ENCODE measurements around the gene TESMIN.

Gene TESMIN

DNA sequence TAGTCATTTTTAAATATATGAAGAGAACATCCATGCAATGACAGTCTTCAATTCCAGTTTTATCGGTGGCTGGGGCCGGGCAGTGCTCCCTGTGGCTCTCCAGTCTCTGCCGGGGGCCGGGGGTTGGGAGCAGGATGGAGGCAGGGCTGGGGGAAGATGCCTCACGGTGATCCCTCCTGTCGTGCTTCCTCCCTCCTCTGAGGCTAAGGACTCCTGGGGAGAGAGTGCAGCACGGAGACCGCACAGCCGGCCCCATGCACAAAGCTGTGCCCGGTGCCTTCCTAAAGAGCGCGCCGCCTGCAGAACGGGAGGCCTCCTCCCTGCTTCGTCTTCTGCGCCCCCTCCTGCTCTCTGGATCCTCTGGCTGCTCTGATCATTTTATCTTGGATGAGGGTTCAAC lies 46.4 kb downstream of the TESMIN start:
- FAIRE-seq: no peak

DNA sequence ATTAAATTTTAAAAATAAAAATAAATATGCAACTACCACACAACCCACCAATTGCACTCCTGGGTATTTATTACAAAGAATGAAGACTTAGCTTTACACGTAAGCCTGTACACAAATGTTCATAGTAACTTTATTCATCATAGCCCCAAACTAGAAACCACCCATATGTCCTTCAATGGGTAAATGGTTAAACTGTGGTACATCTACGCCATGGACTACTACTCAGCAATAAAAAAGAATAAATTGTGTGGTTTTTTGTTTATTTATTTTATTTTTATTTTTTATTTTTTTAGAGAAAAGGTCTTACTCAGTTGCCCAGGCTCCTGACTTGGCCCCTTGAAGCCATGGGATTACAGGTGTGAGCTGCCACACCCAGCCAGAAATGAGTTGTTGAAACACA lies 52.3 kb downstream of the TESMIN start:
- FAIRE-seq: no peak

DNA sequence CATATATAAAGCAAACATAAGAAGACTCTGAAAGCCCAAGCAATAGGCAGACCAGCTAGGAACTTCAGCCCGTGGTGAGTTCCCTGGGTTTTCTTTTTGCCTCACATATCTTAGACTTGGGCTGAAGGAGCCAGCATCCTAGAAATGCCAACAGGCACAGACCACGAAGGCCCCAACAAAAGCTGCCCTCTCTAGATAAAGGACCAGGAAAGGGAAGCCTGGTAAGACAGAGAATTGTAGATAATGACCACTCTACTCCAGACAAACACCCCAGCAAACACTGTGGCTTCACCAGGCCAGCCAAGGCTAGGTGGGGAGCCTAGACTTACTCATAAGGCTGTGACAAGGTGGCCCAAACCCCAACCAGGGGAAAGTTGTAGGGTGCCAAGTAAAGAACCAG lies 55.8 kb downstream of the TESMIN start:
- FAIRE-seq: no peak

DNA sequence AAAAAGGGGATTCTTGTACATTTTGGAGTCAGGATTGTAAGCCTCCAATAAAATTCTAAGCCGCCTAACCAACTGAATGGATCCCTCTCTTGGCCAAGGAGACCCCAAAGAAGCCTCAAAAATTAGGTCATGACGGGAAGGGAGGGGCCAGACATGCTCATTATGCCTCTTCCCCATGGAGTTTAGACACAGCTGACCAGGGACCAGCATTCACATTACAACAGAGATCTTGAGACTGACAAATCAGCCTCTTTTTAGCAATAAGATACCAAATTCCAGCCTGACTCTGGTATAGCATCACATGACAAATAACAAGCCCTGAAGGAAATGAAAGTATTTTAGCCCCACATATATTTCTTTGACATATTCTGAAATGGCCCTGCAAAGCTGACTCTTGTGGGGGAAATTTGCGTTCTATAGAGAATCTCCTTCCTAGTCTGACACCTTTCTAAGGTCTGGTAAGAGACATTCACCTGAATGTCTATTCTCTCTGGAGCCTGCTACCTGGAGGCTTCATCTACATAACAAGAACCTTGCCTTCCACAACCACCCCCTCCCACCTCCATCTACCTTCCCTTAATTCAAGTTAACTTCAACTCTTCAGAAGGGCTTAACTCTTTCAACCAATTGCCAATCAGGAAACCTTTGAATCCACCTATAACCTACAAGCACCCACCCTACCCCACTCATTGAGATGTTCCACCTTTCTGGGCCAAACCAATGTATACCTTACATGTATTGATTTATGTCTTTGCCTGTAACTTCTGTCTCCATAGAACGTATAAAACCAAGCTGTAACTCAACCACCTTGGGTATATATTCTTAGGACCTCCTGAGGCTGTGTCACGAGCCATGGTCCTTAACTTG lies 56.7 kb downstream of the TESMIN start:
- no peak for FAIRE-seq

DNA sequence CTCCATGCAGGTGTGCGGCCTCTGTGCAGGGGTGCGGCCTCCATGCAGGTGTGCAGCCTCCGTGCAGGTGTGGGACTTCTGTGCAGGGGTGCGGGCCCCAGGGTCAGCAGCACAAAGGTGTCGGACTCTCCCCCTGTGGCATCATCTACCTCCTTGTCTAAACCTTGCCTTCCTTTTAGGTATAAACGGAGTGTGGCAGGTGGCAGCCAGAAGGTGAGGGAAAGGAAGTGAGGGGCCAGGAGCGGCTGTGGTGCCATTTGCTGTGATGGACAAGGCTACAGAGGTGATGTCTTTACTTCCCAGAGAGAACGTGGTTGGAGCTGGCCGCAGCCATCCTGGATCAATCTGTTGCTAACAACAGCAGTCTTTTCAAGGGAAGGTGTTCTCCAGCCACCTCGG lies 57.8 kb downstream of the TESMIN start:
- FAIRE-seq: no peak

DNA sequence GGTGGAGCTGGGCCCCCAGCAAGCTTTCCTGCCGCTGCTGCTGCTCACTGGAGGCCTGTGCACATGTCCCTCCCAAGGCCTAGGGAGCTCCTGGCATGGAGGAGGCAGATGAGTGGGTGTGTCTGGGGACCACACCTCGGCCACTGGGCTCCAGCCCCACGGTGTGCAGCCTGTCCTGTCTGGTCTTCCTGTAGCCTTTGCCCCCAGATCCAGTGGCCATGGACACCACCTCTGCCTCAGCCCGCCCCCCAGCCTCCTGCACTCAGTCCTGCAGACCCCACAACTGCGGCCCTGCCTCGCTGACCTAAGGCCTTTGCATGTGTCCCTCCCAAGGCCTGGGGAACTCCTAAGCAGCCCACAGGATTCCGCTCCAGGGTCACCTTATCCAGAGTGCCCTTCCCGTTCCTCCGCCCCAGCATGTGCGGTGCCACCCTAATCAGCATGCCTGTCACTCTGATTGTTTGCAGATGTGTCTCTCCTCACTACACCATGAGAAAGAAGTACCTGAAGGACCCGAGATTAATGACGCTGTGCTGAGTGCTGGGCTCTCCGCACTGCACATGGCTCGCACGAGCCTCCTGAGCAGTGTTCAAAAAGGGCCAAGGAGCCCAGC lies 58.3 kb downstream of the TESMIN start:
- FAIRE-seq: no peak

DNA sequence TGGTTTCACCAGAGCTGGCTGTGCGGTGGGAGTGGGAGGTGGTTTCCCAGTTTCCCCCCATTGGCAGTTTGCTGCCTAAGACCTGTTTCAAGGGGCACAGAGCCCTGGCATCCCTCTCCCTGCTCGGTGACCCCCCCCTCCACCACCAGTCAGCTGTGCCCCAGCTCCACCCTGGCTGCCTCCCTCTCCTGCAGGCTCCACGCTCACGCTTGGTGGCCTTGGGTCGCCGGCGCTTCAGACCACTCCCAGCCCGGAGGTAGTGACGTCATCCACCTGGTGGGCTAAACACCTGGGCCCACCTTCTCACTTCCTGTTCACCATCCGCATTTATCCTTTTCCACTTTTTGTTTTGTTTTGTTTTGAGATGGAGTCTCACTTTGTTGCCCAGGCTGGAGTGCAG lies 59.2 kb downstream of the TESMIN start:
- no peak for FAIRE-seq

DNA sequence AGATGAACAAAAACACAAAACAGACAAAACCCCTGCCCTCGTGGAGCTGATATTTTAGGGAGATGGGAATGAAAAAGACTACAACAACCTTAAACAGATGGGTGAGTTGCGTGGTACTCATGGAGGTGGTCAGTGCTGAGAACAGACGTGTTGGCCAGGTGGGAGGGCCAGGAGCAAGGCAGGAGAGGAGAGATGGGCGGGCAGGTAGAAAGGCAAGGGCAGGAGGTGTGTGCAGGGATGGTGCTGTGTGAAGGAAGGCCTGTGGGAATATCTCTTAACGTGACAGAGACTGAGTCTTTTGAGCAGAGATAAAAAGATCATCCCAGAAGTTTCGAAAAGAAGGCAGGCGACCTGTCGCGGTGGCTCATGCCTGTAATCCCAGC lies 59.9 kb downstream of the TESMIN start:
- FAIRE-seq: no peak

DNA sequence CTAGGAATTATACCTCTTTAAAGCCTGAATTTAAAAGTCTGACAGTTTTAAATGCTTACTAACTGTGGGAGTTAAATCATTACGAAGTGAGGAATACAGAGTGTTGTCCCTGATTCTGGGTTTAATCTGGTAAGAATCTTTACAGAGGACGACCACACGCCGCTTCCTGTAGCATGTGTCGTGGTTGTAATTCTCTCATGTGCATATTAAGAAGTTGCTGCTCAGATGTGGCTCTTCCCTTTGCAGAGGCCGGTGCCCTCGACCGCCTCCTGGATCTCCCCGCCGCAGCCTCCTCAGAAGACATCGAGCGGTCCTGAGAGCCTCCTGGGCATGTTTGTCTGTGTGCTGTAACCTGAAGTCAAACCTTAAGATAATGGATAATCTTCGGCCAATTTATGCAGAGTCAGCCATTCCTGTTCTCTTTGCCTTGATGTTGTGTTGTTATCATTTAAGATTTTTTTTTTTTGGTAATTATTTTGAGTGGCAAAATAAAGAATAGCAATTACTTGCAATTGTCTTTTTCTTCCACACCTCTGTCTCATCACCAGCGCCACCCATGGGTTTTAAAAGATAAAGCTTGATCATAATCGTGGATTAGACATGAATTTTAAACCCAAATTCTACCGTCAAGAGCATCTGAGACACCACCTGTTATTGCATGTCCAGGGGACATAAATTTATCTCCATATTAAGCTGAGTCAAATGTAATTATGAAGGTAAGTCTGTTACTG lies 60.5 kb downstream of the TESMIN start:
- FAIRE-seq: no peak

DNA sequence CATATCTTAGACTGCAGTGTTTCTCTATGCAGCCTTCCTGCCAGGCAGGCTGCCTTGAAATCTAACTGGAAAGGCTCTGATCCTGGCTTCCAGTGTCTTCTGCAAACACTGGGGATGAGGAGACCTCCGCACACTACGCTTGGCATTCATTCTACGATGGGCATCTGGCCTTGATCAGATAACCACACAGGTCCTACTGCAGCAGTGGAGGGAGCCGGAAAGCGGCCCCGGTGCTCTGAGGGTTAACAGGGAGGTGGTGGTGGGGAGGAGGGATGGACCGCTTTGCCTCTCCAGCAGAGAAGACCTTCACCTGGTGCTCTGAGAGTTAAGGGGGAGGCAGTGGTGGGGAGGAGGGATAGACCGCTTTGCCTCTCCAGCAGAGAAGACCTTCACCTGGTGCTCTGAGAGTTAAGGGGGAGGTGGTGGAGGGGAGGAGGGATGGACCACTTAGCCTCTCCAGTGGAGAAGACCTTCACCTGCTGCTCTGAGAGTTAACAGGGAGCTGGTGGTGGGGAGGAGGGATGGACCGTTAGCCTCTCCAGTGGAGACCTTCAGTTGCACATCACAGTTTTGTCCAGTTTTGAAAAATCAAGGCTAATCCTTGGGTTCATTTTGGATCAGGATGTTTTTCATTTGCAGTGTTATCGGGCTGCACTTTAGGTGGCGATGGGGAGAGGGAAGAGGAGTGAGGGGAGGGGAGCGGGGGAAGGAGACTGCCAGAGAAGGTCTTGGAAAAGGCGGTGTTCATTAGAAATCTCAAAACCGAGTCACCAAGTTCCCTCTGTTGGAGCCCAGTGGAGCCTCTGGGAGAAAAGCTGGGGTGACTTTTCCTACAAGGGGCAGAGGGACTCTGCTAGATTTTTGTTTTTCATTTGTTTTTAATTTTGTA lies 61.3 kb downstream of the TESMIN start:
- FAIRE-seq: no peak

DNA sequence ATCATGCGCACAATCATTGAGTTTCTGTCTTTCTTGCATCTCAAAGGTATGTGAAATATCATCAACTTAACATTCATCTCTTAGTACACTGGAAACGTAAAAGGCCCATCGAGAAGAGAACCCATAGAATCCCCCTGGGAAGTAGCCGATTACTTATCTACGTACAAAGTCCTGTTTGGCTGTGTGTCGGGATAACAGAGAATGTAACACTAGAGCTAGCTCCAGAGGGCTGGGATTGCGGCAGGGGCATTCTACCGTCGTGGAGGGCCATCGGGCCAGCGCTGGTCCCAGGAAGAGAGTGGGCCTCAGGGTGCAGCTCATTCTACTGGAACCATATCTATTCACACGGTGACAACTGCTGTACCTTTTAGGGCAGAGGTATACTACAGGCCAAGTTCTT lies 62.4 kb downstream of the TESMIN start:
- no peak for FAIRE-seq

DNA sequence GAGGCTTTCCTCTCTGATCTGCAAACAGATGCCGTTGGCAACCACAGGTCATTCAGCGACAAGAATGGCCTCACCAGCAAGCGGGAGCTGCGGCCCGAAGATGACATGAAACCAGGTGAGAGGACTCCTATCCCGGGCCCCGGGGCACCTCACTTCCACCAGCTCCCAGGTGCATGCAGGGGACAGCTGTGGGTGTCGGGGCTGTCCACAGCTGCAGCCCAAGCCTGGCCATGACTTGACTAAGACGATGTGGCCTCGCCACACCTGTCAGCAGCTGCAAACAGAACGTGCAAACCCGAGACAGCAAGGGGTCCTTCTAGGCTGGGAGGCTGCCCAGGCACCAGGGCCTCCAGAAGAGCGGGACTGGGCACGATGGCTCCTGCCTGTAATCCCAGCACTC lies 63.3 kb downstream of the TESMIN start:
- FAIRE-seq: no peak

DNA sequence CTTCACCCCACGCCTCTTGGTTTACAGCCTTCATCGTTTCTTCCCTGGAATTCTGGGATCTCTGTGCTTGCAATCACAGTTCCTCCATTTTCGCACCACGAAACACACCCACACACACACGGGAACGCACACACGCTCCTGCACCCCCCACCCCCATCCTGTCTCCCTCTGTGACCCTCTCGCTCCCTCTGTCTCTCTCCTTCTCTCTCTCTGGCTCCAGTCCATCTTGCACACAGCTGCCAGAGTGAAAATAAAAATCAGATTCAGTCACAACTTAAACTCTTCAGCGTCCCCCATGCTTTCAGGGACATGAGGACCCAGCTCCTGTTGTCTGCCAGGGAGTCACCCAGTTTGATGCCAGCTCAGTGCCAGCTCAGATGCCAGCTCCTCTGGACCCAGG lies 64.0 kb downstream of the TESMIN start:
- no peak for FAIRE-seq

DNA sequence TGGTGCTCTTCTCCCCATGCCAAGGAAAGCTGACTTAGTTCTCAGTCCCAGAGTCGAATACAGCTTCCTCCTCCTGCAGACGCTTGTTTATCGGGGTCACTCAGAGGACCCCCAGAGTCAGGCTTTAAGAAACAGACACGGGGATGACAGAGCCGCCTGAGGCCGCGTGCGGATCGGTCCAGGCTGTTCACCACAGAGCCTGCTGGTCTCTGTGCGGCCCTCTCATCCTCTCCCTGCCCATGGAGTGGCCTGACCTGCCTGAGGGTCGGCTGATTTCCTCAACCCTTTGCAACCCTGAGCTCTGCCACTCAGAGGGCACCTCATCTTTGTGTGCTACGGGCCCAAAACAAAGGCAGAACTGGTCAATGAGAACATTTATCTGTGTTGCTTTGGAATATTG lies 64.8 kb downstream of the TESMIN start:
- no peak for FAIRE-seq

DNA sequence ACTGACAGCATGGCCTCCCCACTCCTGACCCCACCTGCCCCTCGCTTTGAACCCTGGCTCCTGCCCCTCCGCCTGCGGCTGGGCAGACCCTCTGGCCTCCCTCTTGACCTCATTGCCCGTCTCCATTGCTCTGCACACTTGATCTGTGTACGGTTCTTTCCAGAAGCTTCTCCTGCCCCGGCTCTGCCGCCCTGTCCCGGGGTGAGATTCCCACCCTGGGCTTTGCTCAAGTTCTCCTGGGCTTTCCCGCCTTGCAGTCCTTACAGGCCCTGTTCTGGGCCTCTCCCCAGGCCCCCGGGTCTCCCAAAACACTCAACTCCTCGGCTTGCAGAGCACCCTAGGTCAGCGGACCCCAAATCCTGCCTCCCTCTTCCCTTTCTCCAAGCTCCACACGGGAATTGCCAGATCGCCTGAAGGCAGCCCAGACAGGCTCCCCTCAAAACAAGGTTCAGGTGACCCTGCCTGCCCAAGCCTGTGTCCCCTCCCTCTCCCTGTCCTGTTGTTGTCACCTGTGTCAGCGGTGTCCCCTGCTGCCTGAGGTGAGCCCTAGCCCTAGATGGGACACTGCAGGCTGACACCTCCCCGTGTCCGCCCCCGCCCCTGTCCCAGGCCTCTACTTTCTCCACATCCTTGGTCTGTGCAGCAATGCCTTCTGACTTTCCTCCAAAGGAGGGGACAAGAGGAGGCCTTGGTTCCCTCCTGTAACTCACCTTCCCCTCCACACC lies 65.5 kb downstream of the TESMIN start:
- FAIRE-seq: no peak

DNA sequence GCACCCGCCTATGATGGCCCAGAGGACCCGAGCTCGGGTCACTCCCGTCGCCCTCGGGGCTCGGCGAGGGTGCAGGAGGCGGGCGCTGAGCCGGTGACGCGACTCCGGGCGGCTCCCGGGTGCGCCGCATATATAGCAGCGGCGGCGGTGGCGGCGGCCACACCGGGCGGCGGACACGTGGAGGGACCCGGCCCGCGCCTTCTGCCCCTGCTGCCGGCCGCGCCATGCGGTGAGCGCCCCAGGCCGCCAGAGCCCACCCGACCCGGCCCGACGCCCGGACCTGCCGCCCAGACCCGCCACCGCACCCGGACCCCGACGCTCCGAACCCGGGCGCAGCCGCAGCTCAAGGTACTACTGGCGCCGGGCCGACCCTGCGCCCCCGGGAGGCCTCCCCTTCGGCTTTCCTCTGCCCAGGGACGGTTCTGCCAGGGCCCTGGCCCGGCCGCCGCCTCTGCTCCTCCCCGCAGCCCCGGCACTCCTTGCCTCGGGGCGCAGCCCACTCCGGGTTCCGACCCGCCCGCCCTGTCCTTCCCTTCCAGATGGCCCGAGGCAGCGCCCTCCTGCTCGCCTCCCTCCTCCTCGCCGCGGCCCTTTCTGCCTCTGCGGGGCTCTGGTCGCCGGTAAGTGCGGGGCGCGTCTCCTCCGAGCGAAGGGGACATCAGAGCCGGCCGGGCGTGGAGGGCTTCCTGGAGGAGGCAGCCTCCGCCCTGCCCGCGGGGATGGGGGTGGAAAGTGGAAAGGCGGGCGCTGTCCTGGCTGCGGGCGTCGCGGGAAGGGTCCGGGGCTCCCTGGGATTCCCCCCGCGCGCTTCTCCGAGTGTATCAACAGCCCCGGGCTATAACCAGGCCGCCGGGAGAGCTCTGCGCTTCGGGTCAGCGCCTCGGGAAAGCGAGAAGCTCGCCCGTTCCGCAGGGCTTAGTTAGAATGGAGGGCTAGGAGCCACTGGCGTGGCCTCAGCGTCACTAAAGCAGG lies 66.6 kb downstream of the TESMIN start, which contains the start of gene GAL:
TSS of gene GAL (plus strand) at position 160 of the 972 bp plus-strand sequence. CDS start at position 540, 380 bp downstream.
- FAIRE-seq: no peak

DNA sequence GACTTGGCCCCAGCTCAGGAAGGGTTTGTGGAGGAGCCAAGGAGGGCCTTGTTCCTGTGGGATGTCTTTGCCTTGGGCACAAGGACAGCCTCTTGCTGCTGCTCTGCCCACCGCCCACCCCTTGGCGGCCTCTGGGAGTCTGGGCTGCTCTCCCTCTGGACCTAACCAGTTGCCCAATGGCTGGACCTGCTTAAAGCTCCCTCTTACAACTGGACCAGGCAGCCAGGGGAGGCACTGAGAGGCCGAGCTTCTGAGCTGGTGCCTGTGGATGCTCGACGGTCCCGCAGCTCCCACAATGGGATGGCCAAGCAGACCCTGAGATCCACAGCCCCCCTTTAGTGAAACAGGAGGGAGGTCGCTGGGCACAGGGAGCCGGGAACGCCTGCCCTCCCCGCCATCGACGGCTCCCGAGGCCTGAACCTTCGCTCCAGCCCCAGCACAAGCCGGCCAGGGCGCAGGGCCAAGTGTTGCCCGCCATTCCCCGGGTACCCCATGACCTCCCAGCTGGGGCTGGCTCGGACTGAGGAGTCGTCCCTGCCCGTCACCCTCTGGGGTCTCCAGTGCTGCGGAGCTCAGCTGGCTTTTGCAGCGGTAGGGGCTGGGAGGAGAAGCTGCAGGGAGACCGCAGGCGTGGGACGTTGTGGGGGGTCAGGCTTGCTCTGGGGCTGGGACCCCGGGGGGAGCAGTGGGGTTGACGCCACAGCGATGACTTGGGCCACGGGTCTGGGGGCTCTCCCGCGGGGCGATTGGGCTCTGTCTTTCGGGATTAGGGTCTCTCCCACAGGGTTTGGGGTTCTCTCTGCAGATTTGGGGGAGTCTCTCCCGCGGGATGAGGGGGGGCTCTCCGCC lies 67.6 kb downstream of the TESMIN start:
- FAIRE-seq: no peak

DNA sequence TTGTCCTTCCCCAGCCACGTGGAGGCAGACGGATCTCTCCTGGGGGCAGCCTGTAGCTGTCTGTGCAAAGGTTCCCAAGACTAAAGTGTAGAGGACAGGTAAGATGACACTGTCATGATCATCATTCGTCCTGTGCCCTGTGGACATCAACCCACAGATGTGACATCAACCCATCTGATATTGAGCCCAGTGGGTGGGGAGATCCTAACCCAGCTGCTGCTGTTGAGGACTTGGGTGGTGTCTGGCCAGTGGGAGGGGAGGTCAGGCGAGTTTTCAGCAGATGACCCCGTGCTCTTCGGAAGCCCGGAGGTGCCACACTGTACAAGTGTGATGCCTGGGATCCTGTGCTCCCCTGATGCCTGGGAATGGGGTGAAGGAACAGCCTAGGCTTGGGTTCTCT lies 68.2 kb downstream of the TESMIN start:
- FAIRE-seq: no peak

DNA sequence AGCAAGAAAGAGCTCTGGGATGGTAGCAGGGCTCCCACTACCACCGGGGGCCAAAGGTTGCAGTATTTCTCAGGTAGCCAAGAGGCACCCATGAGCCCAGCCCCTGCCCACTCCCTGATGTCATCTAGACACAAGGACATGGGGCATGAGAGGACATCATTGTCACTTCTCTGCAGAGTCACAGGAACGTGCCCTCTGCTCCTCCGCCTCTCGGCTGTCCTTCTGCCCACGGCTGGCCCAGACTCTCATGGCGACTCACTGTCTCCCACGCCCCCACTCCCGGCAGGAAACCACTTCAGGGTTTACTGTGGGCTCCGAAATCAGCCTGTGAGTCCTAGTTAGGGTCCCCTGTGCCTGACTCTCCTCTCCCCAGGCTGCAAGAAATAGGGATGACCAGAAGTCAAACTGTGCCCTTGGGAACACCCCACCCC lies 68.8 kb downstream of the TESMIN start:
- FAIRE-seq: no peak
